SU-DHL-6 (cell line): ENCODE data around the gene HSP90B1.

Experiments
- H2AFZ ChIP-seq: fragments of 200-600 bp; sonication (generic); 2 replicates; pipeline ENCODE4 v1.6.1; 2014; ENCODE audit warnings: low read depth, mild to moderate bottlenecking, moderate library complexity, mixed read lengths, antibody characterized with exemption, low read length; ENCODE audit not compliant: severe bottlenecking
- H3F3A ChIP-seq: fragments of 200-600 bp; shearing (Covaris generic); 2 replicates; pipeline ENCODE4 v1.6.0; 2016; ENCODE audit warnings: antibody characterized with exemption, mild to moderate bottlenecking; ENCODE audit not compliant: insufficient read depth
- H3K27ac ChIP-seq: fragments of 200-600 bp; sonication (generic); 2 replicates; pipeline ENCODE4 v1.5.1; 2016; ENCODE audit warnings: low read depth, mild to moderate bottlenecking, low read length, moderate library complexity, mixed read lengths
- H3K27me3 ChIP-seq: fragments of 200-600 bp; sonication (generic), shearing (Covaris generic); 2 replicates; pipeline ENCODE4 v1.6.0; 2014; ENCODE audit warnings: mild to moderate bottlenecking, low read length
- H3K36me3 ChIP-seq: fragments of 200-600 bp; sonication (generic); 2 replicates; pipeline ENCODE4 v1.6.1; 2014; ENCODE audit warnings: mild to moderate bottlenecking, low read length, mixed read lengths
- H3K4me2 ChIP-seq: fragments of 300-600, 200-600 bp; shearing (Covaris generic), sonication (generic); 2 replicates; pipeline ENCODE4 v1.6.0; 2014; ENCODE audit warnings: low read length, low read depth, mild to moderate bottlenecking; ENCODE audit not compliant: poor library complexity, severe bottlenecking
- H3K4me3 ChIP-seq: fragments of 200-600 bp; sonication (generic); 2 replicates; pipeline ENCODE4 v1.5.1; 2014; ENCODE audit warnings: antibody characterized with exemption, low read length, mild to moderate bottlenecking, mixed read lengths; ENCODE audit not compliant: insufficient read depth, poor library complexity, severe bottlenecking
- H3K79me2 ChIP-seq: fragments of 200-600 bp; sonication (generic); 2 replicates; pipeline ENCODE4 v1.6.1; 2014; ENCODE audit warnings: mild to moderate bottlenecking, low read length, moderate library complexity; ENCODE audit not compliant: insufficient read depth
- H3K9ac ChIP-seq: fragments of 200-600 bp; sonication (generic); 2 replicates; pipeline ENCODE4 v1.7.0; 2014; ENCODE audit warnings: mild to moderate bottlenecking, low read length
- H3K9me2 ChIP-seq: fragments of 200-600 bp; sonication (generic); replicated peaks from 2 replicates; pipeline ENCODE4 v1.6.1; 2014; ENCODE audit warnings: low read length; ENCODE audit not compliant: insufficient read depth
- H3K9me3 ChIP-seq: fragments of 200-600 bp; sonication (generic); 2 replicates; pipeline ENCODE4 v1.6.1; 2014; ENCODE audit warnings: low read length, mixed read lengths; ENCODE audit not compliant: insufficient read depth
- H4K20me1 ChIP-seq: fragments of 200-600 bp; sonication (generic); 2 replicates; pipeline ENCODE4 v1.6.1; 2014; ENCODE audit warnings: low read depth, mild to moderate bottlenecking, antibody characterized with exemption, low read length, moderate library complexity, mixed read lengths
- CTCF ChIP-seq: fragments of 200-600 bp; sonication (generic); IDR thresholded peaks from one replicate; pipeline ENCODE4 v1.5.1; 2017; ENCODE audit warnings: antibody characterized with exemption, mild to moderate bottlenecking, low read length, moderate library complexity; ENCODE audit not compliant: insufficient read depth, poor library complexity, severe bottlenecking
- EZH2phosphoT487 ChIP-seq: fragments of 200-600 bp; sonication (generic), shearing (Covaris generic); conservative IDR thresholded peaks from 2 replicates; pipeline ENCODE4 v1.6.1; 2018; ENCODE audit warnings: mild to moderate bottlenecking, antibody characterized with exemption, low read length, moderate library complexity, mixed read lengths

Gene HSP90B1

GRCh38 chr12:103883908-103884307 is 46.3 kb upstream of the HSP90B1 start:
- H3K27ac ChIP-seq = no peak overlapping the region
- no peaks in the 10 kb centered on the region for H3K79me2 ChIP-seq
- no peak overlapping the region for H2AFZ ChIP-seq
- H3K9me3 ChIP-seq = no peaks in the 10 kb centered on the region
- H3K9ac ChIP-seq = no peak overlapping the region
- H3K4me2 ChIP-seq = no peak overlapping the region
- TF ChIP-seq EZH2phosphoT487 = no peak
- TF ChIP-seq CTCF = no peak
- H3K36me3 ChIP-seq = no peaks in the 10 kb centered on the region
- no peaks in the 10 kb centered on the region for H4K20me1 ChIP-seq
- no peaks in the 10 kb centered on the region for H3K27me3 ChIP-seq
- H3K4me3 ChIP-seq = no peak overlapping the region
- no peaks in the 10 kb centered on the region for H3F3A ChIP-seq
- no peaks in the 10 kb centered on the region for H3K9me2 ChIP-seq

- no peak overlapping the region for H3K4me3 ChIP-seq
- H2AFZ ChIP-seq = no peak overlapping the region
- H3K79me2 ChIP-seq = no peaks in the 10 kb centered on the region
- no peaks in the 10 kb centered on the region for H4K20me1 ChIP-seq
- no peak for TF ChIP-seq EZH2phosphoT487
- no peak for TF ChIP-seq CTCF
- H3K9me2 ChIP-seq = no peaks in the 10 kb centered on the region
- H3K9ac ChIP-seq = no peak overlapping the region
- no peaks in the 10 kb centered on the region for H3K9me3 ChIP-seq
- no peaks in the 10 kb centered on the region for H3K36me3 ChIP-seq
- H3K27ac ChIP-seq = no peak overlapping the region
- no peak overlapping the region for H3K4me2 ChIP-seq
- no peaks in the 10 kb centered on the region for H3F3A ChIP-seq
- no peaks in the 10 kb centered on the region for H3K27me3 ChIP-seq
Observed at GRCh38 chr12:103884316-103884715, 45.9 kb upstream of the HSP90B1 start.

GRCh38 chr12:103886195-103886797 is 43.9 kb upstream of the HSP90B1 start:
- Histone ChIP-seq H2AFZ (no peak overlapping the region), H3K27me3 (no peaks in the 10 kb centered on the region), H3K9me3 (no peaks in the 10 kb centered on the region), H3K79me2 (no peaks in the 10 kb centered on the region), H3K9ac (no peak overlapping the region), H3K4me2 (no peak overlapping the region), H3K36me3 (no peaks in the 10 kb centered on the region), H3K27ac (no peak overlapping the region), H3K9me2 (no peaks in the 10 kb centered on the region), H3K4me3 (no peak overlapping the region), H3F3A (no peaks in the 10 kb centered on the region), H4K20me1 (no peaks in the 10 kb centered on the region)
- TF ChIP-seq CTCF (no peak), EZH2phosphoT487 (no peak)
